CD4-positive, alpha-beta T cell treated with Interleukin-4 for 4 hours (primary cell): ENCODE results near the gene MYO18A.
A peak's percentile ranks its signal among the peaks of the same experiment; 100 is the strongest.

Source experiments
- DNase-seq: peaks from one replicate; pipeline ENCODE4 v3.0.0-alpha.2; 2020

MYO18A gene

DNA sequence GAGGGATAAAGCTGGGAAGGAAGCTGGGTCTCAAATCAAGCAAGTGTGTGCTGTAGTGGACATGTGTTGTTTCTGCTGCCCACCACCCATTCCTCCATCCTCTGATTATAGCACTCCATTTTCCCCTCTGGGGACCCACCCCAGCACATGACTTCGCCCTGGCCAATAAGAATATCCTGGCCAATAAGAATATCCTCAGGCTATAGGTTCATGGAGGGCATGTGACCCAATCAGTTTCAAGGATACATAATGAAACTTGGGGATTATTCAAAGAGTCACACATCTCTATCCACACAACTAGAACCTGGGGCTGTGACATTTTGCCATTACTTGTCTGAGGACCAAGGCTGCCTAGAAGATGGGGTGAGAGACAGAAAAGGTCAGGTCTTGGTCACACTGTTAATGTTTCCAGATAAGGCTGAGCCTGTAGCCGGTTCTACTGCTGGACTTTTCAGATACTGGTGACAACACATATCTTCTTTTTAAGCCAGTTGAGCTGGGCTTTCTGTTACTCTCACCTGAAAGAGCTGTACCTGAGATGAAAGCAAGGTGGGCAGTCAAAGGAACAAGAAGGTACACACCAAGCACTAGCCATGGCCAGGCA is 33.7 kb downstream of the MYO18A start:
- no peak for DNase-seq

DNA sequence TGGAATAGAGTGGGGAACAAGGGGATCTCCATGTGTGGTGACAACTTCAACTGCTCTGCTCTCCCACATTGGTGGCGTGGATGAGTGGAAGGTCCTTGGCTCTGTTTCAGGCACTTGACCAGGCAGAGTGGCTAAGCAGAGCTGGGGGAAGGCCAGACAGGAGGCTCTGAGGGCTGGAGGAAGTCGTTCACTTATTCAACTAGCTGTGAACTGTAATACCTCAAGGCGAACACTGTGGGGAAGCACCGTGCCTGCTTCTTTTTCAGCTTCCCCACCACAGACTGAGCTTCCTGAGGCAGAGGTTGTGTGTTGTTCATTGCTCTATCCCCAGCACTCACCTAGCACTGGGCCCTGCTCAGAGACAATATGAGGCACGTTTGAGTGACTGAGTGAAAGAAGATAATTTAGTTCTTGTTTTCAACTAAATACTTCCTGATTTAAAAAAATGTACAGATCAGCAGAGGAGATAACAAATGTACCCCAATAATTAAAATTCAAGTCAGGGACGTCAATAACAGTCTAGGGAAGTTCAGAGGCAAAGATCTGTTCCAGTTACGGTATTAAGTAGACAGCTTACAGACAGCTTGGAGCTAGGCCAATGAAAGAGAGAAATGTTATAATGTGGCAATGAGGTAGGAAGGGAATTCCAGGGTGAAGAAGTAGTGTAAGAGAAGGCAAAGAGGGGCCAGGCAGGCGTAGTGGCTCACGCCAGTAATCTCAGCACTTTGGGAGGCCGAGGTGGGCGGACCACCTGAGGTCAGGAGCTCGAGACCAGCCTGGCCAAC is 34.7 kb downstream of the MYO18A start:
- DNase-seq = peak; percentile 85

DNA sequence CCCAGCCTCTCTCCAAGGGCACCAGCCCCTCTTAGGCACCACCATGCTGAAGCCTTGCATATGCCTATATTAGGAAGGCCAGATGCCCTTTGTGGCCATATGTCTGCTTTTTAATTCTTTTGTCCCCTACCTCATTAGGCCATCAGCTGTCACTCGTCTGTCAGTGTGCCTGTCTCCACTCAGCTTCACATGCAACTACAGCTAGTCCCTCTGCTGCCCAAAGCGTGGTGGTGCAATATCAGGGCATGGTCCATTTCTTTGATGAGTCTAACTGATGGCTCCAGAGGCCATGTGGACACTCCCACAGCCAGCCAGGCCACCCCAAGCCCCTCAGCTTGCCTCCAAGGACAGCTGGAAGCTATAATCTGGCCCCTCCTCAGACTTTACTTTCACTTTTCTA is 36.3 kb downstream of the MYO18A start:
- no peak for DNase-seq

DNA sequence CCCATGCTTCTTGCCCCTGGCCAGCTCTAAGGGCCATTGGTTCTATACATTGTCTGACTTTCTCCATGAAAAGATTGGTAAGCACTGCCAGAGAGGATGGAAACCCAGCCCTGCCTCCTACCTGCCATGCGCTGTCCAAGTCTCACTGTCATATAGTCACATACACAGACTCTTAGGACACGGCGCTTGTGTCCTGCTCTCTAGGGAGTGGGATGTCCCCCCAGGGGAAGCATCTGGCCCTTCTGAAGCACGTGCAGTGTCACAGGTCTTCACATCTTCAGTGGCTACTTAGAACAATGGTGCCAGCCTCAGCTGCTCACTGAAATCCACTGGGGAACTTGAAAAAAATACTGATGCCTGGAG is 38.7 kb downstream of the MYO18A start:
- DNase-seq = no peak

DNA sequence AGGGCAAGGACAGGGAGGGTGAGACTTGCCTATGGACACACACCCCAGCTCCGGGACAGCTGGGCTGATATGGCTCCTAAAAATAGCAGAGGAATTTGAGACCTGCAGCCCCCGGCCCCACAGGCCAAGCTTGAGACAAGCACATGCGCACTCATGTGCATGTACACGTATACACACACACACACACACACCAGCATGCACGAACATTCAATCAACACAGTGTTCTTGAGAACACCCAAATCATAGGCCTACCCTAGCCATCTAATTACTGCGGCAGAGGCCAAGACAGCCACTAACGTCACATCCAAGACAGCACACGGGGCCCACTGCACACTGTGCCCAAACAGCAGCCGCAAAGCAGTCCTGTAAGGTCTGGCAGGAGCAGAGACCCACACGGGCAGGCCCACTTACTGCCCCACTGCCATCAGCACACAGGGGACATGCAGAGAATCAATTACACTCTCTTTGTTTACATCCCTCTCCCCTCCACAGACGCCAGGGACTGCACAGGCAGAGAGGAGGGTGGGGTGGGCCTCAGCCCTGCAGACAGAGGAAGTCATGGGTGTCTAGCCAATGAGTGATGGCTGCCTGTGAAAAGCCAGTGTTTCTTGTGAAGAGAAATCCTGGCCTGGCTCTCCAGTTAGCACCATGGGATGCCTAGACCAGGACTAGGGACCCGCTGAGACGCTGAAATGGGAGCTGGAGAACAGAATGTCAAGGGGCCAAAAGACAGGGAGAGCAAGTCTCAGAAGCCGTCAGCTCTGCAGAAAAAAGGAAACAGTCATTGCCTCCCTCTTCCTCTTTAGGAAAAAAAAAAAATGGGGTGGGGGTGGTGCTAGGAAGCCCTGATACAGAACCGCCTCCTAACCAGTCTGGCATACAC is 39.3 kb downstream of the MYO18A start:
- DNase-seq = peak; percentile 78

DNA sequence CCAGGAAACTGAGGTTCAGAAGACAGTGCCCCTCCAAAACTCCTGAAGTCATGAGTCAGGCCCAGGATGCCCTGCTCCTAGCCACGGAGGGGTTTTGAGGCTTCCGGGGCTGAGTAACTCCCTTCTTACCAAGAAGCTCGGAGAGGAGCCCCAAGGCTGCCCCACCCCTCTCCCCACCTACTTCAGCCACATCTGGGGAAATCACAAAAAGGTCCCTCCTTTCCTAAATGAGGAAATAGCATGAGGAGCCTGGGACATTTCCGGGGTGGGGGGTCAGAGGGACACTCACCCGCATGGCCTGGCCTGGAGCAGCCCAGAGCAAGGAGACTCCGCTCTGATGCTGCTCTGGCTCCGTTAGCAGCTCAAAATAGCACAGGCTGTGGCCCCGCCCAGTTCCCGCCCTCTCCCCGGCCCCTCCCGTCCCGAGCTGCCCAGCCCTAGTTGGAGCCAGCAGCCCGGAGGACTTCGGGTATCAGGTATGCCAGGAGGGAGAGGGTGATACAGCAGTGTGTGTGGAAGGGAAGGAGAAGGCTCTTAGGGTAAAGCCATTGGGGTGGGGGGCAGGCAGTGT is 40.1 kb downstream of the MYO18A start:
- peak; percentile 92 for DNase-seq

DNA sequence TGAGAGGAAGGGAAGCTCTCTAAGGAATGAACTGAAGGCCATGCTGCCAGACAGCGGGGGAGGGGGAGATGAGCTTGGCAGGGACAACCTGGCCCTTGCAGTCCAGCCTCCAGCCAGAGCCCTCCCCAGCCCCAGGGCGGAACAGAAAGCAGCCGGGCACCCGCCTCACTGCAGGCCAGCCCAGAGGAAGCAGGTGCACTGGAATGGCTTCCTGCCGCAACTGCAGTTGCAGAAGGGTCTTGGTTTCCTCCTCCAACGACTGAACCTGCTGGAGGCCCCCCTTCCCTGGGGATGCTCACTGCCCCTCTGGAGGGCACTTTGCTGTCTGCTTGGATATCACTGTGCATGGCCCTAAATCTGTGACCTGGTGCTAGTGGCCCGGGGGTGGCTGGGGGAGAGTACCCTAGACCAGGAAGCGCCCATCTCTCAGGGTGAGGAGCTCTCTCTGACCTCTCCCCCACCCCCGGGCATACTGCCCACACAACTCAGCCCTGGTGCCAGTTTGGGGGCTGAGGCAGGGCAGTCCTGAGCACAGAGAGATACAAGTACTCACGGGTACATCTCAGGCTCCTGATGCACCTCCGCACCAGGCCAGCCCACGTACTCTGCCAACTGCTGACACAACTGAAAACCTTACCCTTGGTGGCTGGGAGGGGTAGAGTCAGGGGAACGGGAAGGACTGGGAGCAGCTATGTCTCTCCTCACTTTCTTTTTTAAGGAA is 41.1 kb downstream of the MYO18A start:
- DNase-seq = peak; percentile 34

DNA sequence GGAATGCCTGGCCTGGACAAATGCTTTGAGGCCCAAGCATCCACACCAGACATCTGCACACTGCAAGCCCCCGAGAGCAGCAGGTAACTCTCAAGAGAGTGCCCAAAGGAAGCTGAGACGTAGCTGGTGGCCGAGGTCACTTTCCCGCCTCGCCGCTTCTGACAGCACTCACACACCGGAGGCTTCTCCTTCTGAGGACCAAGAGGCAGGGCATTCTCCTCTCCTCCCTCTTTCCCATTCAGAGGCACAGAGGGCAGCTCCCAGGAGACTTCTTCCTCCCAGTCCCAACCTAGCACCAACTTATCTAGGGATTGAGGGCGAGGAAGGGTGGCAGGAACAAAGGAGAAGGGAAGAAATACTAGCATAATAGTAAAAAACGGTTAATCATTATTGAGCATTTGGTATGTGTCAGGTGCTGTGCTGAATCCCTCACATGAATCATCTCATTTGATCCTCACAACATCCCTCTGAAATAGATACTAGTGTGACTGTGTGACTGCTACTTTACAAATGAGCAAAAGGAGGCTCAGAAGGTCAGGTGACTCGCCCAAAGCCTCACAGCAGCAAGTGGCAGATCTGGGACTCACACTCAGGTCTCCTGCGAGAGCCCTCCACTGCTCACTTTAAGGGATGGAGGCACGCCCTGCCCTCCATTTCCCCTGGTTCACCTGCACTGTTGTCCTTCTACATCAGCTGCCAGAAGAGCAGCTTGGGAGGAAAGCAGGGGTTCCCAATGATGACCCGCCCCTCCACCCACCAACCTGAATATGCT is 41.8 kb downstream of the MYO18A start:
- peak; percentile 86 for DNase-seq

DNA sequence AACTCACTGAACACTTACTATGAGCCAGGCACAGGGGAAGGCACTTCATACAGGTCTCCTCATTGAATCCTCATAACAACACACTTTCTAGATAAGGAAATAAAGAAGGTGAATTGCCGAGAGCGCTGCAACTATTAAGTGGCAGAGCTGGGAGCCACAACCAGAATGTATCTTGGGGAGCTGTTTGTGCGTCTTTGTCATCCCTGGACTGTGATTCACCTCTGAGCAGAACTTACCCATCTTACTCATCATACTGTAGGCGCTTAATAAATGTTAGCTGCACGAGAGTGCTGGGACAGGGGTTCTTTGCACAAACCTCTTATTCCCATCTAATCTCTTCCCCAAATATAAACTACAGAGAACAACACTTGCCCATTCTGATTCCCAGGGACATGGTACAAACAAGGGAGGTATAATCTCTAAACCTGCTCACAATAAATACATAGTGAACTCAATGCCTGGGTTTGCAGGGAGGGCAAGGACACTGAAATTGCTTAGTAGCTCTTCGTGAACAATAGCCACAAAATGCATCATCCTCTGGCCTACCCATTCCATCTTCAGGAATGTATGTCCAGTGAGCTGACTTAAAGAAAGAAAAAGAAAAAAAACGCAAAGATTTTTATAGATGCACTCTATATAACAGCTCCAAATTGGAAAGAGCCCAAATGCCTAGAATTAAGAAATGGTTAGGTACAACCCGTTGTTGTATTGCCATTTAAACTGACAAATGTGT is 43.0 kb downstream of the MYO18A start:
- peak; percentile 45 for DNase-seq

DNA sequence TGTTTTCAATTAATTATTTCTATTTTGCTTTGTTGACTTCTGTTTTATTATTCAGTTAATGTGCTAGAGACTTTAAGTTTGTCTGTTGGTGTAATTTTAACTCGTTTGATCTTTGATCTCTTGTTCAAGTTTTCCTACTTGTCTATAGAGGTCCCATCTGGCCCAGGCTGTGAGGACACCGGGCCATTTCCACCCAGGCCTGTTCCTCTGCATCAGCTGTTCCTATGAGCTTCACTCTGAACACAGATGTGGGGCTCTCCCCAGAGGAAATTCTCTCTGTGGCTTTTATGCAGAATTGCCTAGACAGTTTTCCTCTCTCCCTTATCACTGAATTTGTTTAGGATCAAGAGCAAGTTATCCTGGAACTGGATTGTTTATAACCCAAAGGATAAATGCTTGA is 44.7 kb downstream of the MYO18A start:
- DNase-seq = no peak

DNA sequence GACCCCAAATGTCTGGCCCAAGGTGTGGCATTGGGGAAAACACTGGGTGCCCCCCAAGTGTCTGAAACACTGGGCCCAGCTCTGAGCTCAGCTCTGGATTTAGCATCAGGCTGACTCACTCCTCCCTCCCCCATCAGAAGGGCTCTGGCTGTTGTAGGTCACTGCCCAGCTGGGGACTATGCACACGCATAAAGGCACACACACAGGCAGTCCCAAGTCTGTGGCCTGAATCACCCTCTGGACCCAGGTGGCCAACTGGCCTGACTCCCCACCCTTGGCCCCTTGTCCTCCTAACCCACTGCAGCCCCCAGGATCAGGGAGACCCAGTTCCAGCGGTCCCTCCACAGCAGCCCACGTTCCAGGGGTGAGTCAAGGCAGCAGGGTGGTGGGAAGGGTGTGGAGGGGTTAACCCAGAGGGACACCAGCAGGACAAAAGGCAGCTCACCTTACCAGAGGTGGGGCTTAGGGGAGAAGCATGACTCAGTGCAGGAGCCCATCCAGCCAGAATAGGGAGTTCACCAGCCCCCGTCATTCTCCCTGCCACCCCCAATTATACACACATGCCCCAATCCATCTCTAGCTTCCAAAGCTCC is 47.0 kb downstream of the MYO18A start:
- DNase-seq = no peak

DNA sequence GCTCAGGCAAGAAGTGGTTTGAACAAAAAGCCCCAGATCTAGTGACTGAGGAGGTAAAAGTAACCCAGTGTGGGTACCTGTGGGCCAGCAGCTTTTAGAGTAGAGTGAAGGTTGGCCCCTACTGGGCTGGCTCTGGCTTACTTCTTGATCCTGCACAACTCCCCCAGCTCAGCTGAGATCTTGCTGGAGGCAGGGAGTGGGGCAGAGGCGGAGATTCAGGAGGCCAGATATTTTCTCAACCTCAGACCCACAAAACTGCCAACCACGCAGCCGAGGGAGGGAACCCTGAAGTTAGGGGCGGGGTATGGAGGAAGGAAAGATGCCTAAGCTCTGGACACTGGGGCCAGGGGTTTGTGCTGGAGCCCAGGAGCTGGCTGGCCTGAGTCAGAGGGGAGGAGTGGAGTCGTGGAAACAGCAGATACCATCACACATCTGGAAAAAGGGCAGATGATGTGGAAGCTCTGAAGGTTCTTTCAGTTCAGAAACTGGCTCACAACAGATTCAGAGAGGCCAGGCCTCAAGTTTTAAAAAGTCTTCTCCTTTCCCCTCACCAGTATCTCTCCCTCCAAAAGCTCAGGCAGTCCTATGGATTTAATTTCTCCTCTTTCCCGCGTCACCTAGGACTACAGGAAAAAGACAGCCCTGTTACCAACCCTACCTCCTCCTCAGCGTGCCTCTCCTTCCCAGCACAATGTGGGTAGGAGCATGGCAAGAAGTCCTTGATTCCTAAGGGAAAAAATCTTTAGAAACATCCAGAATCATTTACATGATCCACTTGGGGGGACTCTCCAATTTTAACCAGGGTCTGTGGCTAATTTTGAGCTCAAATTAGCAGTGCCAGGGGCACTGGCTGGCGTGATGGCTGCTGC is 48.1 kb downstream of the MYO18A start:
- no peak for DNase-seq

DNA sequence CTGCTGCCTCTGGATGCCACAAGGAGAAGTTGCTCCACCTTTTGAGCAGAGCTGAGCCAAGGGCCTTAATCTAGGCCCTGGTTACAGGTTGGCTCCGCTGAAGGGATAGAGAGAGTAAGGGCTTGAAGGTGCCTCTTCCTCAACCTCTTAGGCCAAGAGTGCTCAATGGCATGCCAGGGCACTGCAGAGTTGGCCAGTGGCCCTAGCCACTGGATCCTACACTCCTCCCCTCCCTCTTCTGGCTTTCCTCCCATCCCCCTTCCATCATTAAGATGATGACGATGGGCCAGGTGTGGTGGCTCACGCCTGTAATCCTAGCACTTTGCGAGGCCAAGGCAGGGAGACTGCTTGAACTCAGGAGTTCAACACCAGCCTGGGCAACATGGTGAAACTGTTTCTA is 50.5 kb downstream of the MYO18A start:
- no peak for DNase-seq

DNA sequence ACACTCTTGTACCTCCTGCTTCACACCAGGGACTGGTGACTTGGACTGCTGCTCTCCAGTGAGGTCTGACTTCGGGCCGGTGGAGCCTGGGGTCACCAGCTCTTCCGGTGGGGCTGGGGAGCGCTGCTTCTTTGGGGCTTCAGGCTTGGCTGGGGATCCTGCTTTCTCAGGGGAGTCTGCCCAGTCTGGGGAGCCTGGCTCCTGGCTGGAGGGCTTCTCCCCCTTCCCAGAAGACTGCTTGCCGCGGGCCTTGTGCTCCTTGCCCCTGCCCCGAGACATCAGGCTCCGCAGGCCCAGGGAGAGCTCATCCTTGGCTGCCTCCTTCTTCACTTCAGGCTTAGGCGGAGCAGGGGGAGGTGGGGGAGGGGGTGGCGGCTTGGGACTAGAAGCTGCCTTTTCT is 52.4 kb downstream of the MYO18A start:
- DNase-seq = no peak

DNA sequence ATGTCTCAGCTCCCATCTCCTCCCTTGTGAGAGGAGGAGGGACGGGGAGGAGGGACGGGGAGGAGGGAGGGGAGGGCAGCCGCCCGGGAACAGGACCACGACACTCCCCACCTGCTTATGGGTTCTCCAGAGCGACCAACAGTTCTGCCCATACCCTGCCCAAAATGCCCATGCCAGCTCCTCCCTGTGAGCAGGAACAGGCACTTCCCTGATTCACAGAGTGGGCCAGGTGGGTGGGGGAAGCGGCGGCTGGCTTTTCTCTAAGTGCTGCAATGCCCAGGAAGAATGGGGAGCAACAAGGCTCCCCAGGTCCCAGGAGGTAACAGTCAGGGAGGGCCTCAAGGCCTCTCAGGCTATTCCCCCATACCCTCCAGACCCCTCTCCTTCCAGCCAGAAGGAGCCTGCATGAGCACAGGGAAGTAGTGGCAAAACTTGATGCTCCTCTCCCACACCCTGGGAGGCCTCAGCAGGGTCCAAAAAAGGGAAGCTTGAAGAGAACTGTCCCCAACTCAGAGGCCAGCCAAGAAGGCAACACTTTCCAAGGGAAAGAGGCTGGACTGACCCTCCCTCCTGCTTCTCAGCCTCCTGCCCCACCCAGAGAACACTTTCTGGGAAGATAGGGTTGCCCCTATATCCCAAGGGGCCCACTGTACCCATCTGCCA is 53.8 kb downstream of the MYO18A start:
- no peak for DNase-seq

DNA sequence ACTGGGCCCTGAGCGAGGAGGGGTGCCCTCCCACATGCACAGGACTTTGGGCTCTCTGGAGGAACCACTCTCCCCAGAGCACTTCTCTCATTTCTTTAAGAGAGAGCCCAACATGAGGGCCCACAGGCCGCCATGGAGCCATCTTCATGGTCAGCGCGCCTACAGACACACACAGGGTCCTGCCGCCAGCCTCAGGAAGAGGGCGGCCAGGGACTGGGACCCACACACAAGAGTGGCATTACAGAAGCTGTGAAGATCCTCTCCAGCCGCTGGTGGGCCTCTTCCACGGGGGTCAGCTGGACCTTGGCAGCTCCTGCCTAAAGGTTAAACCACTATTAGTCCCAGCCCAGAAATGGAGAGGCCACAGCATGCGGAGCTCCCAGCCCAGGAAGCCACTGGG is 54.5 kb downstream of the MYO18A start:
- no peak for DNase-seq

DNA sequence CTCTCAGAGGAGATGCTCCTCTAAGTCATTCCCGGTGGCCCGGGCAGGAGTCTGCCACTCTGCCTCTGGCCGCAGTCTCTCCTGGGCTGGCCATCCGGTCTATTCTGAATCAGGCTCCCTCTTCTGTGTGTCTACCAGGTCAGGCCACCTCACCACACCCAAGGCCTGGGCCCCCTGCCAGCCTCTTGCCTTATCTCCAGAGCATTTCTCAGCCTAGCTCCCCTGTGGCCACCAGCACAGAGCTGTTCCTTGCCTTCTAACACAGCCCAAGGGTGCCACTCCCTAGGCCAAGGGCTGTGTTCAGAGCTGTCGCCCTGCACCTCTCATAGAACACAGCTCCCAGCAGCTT is 55.3 kb downstream of the MYO18A start:
- no peak for DNase-seq

DNA sequence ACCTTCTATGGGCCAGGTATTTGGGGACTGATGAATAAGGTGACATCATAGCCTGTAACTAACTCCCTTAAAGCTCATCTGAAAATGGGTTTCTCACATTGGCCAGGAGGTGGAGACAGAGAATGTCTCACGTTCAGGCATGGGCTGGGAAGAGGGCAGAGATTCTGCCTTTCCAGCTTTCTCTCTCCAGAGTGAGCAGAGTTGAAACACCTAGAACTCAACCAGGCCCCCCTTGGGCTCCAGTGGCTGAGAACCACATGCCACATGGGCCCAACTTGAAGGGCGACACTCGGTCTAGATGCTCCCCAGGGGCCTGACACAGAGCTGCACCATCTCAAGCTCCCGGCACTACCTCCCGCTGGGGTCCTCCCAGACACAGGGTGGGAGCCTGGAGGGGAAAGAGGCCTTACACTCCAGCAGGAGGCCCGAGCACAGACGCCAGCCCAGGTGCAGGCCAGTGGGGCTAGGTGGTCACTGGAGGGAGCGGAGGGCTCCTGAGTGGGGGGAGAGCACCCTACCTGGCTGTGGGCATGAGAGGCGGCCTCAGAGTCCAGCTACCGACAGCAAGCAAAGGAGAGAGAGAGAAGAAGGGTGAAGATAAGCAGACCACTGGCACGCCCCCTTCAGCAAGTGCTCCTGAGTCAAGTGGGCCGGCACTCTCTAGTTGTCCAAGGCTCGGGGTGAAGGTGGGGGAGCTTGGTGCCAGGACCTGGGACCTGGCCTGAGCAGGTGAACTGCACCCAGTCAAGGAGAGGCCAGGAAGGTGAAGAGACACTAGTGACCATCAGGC is 55.9 kb downstream of the MYO18A start:
- peak; percentile 72 for DNase-seq

DNA sequence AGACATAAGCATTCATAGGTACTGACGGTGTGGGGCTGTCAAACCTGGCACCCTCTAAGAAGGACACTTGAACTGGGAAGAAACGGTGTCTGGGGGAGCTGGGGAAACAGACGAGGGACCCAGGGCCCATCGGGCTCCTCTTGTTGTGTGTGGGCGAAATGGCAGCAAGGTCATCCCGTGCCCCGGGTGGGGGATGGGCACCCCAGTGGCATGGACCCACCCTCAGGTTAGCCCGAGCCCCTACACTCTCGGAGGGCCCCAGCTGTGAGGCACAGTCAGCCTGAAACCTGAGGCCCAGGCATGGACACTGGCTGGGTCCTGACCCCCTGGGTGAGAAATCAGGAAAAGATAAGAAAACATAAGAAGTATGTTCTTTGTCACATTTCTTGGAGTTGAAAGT is 57.1 kb downstream of the MYO18A start:
- no peak for DNase-seq
